Stimulated activated naive CD8-positive, alpha-beta T cell treated with anti-CD3 and anti-CD28 coated beads, Interleukin-15, Interleukin-2, amounts not matched to agents 100 U/mL and 50 U/mL, for 24 hours (primary cell): Measurements from ENCODE around the gene DHDH.
A peak's percentile ranks its signal among the peaks of the same experiment; 100 is the strongest.

Experiments
- ATAC-seq: fragments of 150-1000 bp; cut with Tn5 transposase; one replicate; pipeline ENCODE4 v1.10.0; 2021
- DNase-seq: peaks from one replicate; pipeline ENCODE4 v3.0.0; 2021

Gene DHDH

DNA sequence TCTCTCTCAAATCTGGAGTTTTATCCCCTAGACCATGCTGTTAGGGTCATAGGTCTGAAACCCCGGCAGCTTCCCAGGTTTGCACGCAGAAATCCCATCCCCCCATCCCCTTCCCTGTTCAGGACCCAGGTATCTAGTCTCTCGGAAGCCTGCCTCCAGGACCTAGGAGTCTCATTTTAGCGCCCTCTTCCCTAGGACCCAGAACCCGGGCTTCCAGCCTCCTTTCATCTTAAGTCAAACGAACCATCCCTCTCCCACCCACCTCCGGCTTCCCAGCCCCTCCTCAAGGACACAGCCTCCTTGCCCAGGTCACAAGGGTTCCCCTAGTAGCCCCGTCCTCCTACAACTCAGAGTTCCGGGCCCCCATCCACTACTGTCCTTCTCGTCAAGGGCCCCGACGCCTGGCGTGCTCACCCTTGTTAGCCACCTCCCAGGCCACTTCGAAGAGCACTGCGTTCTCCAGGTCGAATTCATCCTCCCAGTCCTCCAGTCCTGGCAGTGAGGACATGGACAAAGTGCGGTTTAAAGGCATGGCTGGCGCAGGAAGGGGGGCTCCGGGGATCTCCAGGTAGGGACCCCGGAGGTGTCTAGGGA, 59.2 kb downstream of the DHDH start:
- ATAC-seq (no peak), DNase-seq (peak; percentile 31)

DNA sequence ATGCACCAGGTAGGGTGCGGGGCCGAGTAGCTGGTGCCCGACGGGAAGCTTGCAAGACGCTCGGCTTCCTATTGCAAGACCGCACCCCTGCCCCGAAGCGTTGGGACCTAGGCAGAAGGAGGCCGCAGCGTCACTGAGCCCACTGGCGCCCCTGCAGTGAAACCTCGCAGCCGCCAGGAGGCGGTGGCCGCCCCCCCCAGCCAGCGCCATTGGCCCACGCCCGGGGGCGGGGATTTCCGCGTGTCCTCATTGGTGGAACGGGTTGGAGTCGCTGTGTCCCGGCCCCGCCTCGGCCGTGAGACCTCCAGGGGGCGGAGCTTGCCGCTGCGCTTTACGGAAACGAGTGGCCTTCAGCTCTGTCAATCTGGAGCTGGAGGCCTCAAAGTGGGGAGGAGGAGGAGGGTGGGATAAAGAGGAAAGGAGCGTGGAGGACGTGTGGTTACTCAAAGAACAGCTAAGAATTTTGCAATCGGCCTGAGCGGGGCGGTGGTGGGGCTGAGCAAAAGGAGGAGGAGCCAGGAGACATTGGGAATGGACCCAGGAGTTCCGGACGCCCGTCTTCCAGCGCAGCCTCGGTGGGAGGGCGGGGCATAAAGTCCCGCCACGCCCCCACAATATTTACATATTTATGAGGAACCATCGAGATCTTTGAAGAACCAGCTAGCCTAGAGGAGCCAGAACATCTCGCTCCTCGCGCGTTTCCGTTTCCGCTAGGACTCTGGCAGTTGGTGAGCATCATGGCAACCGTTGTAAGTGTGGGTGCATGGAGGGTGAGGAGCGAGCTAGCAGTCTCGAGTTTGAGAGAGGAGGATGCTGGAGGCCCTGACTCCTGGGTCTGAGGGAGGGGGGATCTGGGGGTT, 59.9 kb downstream of the DHDH start, which contains the start of the genes GYS1 and RUVBL2:
Gene GYS1 (minus strand): TSS at position 135 of the 860 bp plus-strand sequence. CDS start 197 bp downstream, outside the sequence.
Gene RUVBL2 (plus strand): TSS at position 713 of the 860 bp plus-strand sequence. CDS start 25 bp downstream, at position 738.
- DNase-seq (peak; percentile 100), ATAC-seq (peak; percentile 95)

DNA sequence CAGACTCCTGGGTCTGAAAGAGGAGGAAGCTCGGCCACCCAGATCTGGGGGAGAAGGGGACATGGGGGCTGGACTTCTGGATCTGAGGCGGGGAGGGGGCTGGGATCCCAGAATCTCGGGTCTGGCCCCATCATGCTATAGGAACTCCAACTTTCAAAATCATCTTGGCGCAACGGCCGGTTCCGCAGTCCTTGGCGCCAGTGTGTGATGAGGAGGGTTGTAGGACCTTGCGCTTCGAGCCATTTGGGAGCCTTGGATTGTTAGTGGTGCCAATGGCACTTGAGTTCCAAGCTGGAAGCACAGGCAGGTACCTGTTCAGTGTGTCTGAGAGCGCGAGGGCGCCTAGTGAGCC, 60.5 kb downstream of the DHDH start:
- DNase-seq, result no peak
- no peak for ATAC-seq
